ENCODE measurements around the gene GAD1. TPM values are rescaled to one million over a fixed set of nuclear protein-coding genes. Genes with fewer than 3 reads are reported as not detected.

GAD1 gene
- total and polyA plus RNA-seq, 2 donors (not counting 3 experiments of a cell fraction or from before 2014, with no cell fraction given): 0.60 to 0.62 TPM

GRCh38 chr2:170878505-170878904, 61.8 kb downstream of the GAD1 start:
- no peaks in the 10 kb centered on the region for H3K9me3 ChIP-seq (replicated peaks; ENCODE audit: control insufficient read depth, insufficient read depth, low read length)
- no peak overlapping the region for H3K4me2 ChIP-seq (ENCODE audit: insufficient read depth, low read length)
- H4K20me1 ChIP-seq (replicated peaks; ENCODE audit: control insufficient read depth, extremely low read depth, insufficient read depth, low read length): no peaks in the 10 kb centered on the region
- no peaks in the 10 kb centered on the region for H3K36me3 ChIP-seq (ENCODE audit: control insufficient read depth in 2 of 2, extremely low read depth in 1 of 2, insufficient read depth in 2 of 2, low read length in 2 of 2)
- ChIA-PET CTCF (interaction anchor here (1.1 kb wide), 1 partner anchor 9 kb away, joined by 5 read pairs; no protein-coding TSS in a partner anchor), POLR2A (no interaction called here)
- H2AFZ ChIP-seq (ENCODE audit: low read depth, low read length): no peak overlapping the region
- H3K79me2 ChIP-seq (ENCODE audit: control insufficient read depth, insufficient read depth, low read length): no peaks in the 10 kb centered on the region
- peaks cover 0 to 11% of the 10 kb centered on the region in 2 experiments for H3K27me3 ChIP-seq (ENCODE audit: control insufficient read depth in 2 of 2, insufficient read depth in 2 of 2, low read length in 2 of 2)
- FAIRE-seq (no peak), DNase-seq (ENCODE audit: low read depth, low spot score) (no peak)
- no peak overlapping the region for H3K4me3 ChIP-seq (replicated peaks in 1 of 3; ENCODE audit: insufficient read depth in 1 of 3, low read depth in 1 of 3, low read length in 3 of 3)
- no peaks in the 10 kb centered on the region for H3K4me1 ChIP-seq (ENCODE audit: control insufficient read depth, extremely low read depth, insufficient read depth, low read length)
- dilution Hi-C loops (cut with MboI; ENCODE audit: extremely low pct_ligation_motif_present, low sequenced_read_pairs) (no loop called here), intact Hi-C loops (cut with micrococcal nuclease) (no loop called here)
- no peak overlapping the region for H3K27ac ChIP-seq (ENCODE audit: insufficient read depth, low read depth, low read length)
- BruUV-seq (replicated peaks): no TSS peak
- TF ChIP-seq POLR2A (IDR thresholded peaks at IDR 0.05; ENCODE audit: low read depth, low read length) (no peak), MAX (IDR thresholded peaks at IDR 0.05; ENCODE audit: insufficient read depth, insufficient read length) (no peak), EZH2 (IDR thresholded peaks at IDR 0.05; ENCODE audit: borderline replicate concordance, low read depth, low read length, severe bottlenecking) (no peak), MYC (IDR thresholded peaks at IDR 0.05; ENCODE audit: low read depth, low read length) (no peak), POLR2AphosphoS5 (IDR thresholded peaks at IDR 0.05; ENCODE audit: insufficient read depth, low read depth, low read length) (no peak), JUN (IDR thresholded peaks at IDR 0.05; ENCODE audit: borderline replicate concordance, insufficient read depth, insufficient read length, low read depth) (no peak), FOS (IDR thresholded peaks at IDR 0.05; ENCODE audit: borderline replicate concordance, insufficient read depth, low read length) (no peak), GATA2 (IDR thresholded peaks at IDR 0.05; ENCODE audit: insufficient read depth, insufficient read length, low read depth, low read length) (no peak)
- TF ChIP-seq, protein P1, sequence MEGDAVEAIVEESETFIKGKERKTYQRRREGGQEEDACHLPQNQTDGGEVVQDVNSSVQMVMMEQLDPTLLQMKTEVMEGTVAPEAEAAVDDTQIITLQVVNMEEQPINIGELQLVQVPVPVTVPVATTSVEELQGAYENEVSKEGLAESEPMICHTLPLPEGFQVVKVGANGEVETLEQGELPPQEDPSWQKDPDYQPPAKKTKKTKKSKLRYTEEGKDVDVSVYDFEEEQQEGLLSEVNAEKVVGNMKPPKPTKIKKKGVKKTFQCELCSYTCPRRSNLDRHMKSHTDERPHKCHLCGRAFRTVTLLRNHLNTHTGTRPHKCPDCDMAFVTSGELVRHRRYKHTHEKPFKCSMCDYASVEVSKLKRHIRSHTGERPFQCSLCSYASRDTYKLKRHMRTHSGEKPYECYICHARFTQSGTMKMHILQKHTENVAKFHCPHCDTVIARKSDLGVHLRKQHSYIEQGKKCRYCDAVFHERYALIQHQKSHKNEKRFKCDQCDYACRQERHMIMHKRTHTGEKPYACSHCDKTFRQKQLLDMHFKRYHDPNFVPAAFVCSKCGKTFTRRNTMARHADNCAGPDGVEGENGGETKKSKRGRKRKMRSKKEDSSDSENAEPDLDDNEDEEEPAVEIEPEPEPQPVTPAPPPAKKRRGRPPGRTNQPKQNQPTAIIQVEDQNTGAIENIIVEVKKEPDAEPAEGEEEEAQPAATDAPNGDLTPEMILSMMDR (IDR thresholded peaks at IDR 0.05; ENCODE audit: extremely low read depth in 1 of 2, insufficient read depth in 1 of 2, low read depth in 1 of 2, low read length in 2 of 2): no peak
- H3K9me1 ChIP-seq (replicated peaks; ENCODE audit: control insufficient read depth, extremely low read depth, insufficient read depth, low read length): no peaks in the 10 kb centered on the region
- no peak overlapping the region for H3K9ac ChIP-seq (replicated peaks; ENCODE audit: extremely low read depth, insufficient read depth, low read length)
